Heart left ventricle (tissue), 13 donors: ENCODE data around the gene LAMB3.
A peak's percentile ranks its signal among the peaks of the same experiment; 100 is the strongest.

Experiments used
- CTCF ChIP-seq, 12 donors: fragments of 200-600 bp; sonication (generic) in 4 of 12; IDR thresholded peaks; one replicate each; pipeline versions ENCODE4 v1.5.0 to v1.8.0; 2018 to 2022; ENCODE audit warnings: antibody characterized with exemption in 12 of 12, mild to moderate bottlenecking in 5 of 12
- POLR2A ChIP-seq, 2 donors: fragments of 450-650 bp; IDR thresholded peaks; one replicate each; pipeline ENCODE4 v1.6.1; 2017; ENCODE audit warnings: antibody characterized with exemption in 2 of 2, mild to moderate bottlenecking in 2 of 2, moderate library complexity in 2 of 2
- donor health status: ischemic (EF 13 %, LVEDD 7.1; RV severe dilation, severe dysfunction).
- donor health status: DM: no; HTN: yes; CAD: no.
- donor health status: DM: no; HTN: no; CAD: no.
- donor health status: ischemic (EF 25% LVEDD 6.9; RV normal size, moderate dysfunction).
- donor health status: ischemic (EF 25% LVEDD 5.7; RV mildly dilated, moderate dysfunction).
- donor health status: ischemic (EF 35%, LVEDD 5.7; RV mildly dilated, moderate dysfunction).
- donor health status: nonischemic (EF 11% LVEDD 7.7; RV severe dilation, severe dysfunction).
- donor health status: DM: yes; HTN: yes; CAD: no.
- donor health status: PGD.
- donor health status: ischemic (EF 29% LVEDD 5.4; RV normal size, mild dysfunction).
- donor health status: nonischemic (EF 23%, LVEDD 6.1; RV moderate dilation, normal function).

GRCh38 chr1:209627732-209628196, 24.5 kb downstream of the LAMB3 start:
- peak; percentile 95 to 99 (median 97) for TF ChIP-seq CTCF (IDR thresholded peaks at IDR 0.05)
- TF ChIP-seq POLR2A (IDR thresholded peaks at IDR 0.05): no peak
